ENCODE measurements around the gene PAQR4.

The PAQR4 gene

DNA sequence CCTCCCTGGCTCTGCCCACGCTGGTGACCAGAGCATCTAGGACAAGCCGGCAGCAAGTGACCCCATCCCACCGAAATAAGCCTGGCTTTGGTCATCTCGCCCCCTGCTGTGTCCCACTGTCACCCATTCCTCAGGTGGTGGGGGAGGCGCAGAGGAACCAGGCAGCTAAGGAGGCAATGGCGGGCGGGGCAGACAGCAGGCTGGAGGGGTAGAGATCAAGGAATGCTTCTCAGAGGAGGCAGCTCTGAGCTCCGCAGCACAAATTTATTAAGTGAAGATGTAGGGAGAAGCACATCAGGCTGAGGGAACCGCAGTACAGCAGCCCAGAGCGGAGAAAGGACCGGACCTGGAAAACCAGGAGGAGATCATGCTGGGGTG lies 12.6 kb upstream of the PAQR4 start:
- TF ChIP-seq, protein P1, sequence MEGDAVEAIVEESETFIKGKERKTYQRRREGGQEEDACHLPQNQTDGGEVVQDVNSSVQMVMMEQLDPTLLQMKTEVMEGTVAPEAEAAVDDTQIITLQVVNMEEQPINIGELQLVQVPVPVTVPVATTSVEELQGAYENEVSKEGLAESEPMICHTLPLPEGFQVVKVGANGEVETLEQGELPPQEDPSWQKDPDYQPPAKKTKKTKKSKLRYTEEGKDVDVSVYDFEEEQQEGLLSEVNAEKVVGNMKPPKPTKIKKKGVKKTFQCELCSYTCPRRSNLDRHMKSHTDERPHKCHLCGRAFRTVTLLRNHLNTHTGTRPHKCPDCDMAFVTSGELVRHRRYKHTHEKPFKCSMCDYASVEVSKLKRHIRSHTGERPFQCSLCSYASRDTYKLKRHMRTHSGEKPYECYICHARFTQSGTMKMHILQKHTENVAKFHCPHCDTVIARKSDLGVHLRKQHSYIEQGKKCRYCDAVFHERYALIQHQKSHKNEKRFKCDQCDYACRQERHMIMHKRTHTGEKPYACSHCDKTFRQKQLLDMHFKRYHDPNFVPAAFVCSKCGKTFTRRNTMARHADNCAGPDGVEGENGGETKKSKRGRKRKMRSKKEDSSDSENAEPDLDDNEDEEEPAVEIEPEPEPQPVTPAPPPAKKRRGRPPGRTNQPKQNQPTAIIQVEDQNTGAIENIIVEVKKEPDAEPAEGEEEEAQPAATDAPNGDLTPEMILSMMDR (IDR thresholded peaks at IDR 0.05; ENCODE audit: borderline replicate concordance, control extremely low read depth, extremely low read depth, insufficient read depth, missing control alignments), result no peak
- DNase-seq (ENCODE audit: low spot score), result no peak
- in situ Hi-C loops (cut with MboI; ENCODE audit: low sequenced_read_pairs, unreplicated experiment), result no loop called here

- no peak for DNase-seq (ENCODE audit: low spot score)
- TF ChIP-seq, protein P1 (IDR thresholded peaks at IDR 0.05; ENCODE audit: borderline replicate concordance, control extremely low read depth, extremely low read depth, insufficient read depth, missing control alignments), result no peak
- in situ Hi-C loops (cut with MboI; ENCODE audit: low sequenced_read_pairs, unreplicated experiment), result no loop called here
These were observed 9.9 kb upstream of the PAQR4 start for GRCh38 chr16:2959206-2959605.

DNA sequence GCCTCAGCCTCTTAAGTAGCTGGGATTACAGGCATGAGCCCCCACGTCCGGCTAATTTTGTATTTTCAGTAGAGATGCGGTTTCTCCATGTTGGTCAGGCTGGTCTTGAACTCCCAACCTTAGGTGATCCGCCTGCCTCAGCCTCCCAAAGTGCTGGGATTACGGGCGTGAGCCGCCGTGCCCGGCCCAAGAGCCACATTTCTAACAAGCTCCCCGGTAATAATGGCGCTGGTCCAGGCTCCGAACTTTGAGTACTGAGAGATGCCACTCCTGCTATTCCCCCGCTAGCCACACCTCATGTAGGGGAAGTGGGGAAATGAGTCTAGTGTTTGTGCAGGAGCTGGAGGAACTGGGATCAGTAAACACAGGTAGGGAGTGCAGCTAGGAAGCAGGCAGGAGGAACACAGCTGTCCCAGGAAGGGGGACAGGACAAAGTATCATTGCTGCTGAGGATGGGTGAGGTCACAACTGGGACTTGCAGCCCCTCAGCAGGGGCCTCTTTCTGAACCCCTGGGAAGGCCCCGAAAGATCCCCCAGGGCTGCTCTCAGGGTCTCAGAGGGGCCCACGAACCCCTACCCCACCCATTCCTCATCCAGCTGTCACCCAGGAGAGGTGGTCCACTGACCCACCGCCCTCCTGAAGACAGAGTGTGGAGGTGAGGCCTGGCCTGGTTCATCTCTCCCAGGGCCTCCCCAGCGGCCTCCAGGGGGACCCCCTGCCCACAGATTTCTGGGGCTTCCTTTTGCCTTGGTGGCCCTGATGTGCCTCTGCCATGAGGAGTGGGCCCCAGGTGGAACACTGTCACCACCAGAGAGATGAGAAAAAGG lies 8.8 kb upstream of the PAQR4 start:
- TF ChIP-seq, protein P1 (IDR thresholded peaks at IDR 0.05; ENCODE audit: borderline replicate concordance, control extremely low read depth, extremely low read depth, insufficient read depth, missing control alignments), result no peak
- in situ Hi-C loops (cut with MboI; ENCODE audit: low sequenced_read_pairs, unreplicated experiment), result no loop called here
- no peak for DNase-seq (ENCODE audit: low spot score)

- TF ChIP-seq, protein P1 (IDR thresholded peaks at IDR 0.05; ENCODE audit: borderline replicate concordance, control extremely low read depth, extremely low read depth, insufficient read depth, missing control alignments), result no peak
- in situ Hi-C loops (cut with MboI; ENCODE audit: low sequenced_read_pairs, unreplicated experiment), result no loop called here
- no peak for DNase-seq (ENCODE audit: low spot score)
These were observed 6.6 kb upstream of the PAQR4 start for GRCh38 chr16:2962334-2963073.

- in situ Hi-C loops (cut with MboI; ENCODE audit: low sequenced_read_pairs, unreplicated experiment), result no loop called here
- DNase-seq (ENCODE audit: low spot score), result peak; percentile 65
- TF ChIP-seq, protein P1 (IDR thresholded peaks at IDR 0.05; ENCODE audit: borderline replicate concordance, control extremely low read depth, extremely low read depth, insufficient read depth, missing control alignments), result no peak
These were observed 6.0 kb upstream of the PAQR4 start for GRCh38 chr16:2963074-2963722.

DNA sequence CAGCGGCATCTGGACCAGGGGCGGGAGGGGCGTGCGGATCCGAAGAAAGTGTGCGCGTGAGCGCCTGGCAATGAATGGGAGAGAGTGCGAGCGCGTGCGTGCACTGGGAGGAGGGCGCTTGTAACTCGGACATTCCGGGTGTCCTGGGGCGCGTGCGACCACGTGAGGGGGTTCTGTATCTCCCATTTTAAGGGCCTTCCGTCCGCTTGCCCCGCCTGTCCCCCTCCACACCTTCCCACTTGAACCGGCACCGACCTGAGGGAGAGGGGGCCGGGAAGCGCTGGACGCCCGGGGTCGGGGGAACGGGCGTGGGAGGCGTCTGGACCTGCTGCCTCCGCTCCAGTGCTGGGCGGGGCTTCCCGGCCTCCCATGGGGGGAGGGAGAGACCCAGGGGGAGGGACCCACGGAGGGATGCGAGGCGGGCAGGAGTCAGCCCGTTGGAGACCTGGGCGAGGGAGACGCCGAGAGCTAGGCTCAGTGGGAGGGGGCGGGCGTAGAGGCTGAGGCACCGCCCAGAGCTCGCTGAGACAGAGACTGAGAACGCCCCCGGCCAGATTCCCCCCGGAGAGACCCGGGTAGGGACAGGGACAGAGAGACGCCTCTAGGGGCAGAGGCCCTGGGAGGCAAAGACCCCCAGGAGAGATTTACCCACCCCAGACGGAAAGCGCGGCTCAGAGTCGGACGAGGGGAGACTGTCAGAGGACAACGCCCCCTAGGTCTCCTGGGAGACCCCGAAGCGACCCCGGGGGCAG lies 5.2 kb upstream of the PAQR4 start, which contains the start of gene KREMEN2:
Gene KREMEN2 (plus strand): TSS at position 553 of the 752 bp plus-strand sequence. CDS start 246 bp downstream, outside the sequence.
- peak; percentile 74 for DNase-seq (ENCODE audit: low spot score)
- TF ChIP-seq, protein P1 (IDR thresholded peaks at IDR 0.05; ENCODE audit: borderline replicate concordance, control extremely low read depth, extremely low read depth, insufficient read depth, missing control alignments), result no peak
- in situ Hi-C loops (cut with MboI; ENCODE audit: low sequenced_read_pairs, unreplicated experiment), result no loop called here
